ENCODE data around the gene B3GALT6.

The B3GALT6 gene

DNA sequence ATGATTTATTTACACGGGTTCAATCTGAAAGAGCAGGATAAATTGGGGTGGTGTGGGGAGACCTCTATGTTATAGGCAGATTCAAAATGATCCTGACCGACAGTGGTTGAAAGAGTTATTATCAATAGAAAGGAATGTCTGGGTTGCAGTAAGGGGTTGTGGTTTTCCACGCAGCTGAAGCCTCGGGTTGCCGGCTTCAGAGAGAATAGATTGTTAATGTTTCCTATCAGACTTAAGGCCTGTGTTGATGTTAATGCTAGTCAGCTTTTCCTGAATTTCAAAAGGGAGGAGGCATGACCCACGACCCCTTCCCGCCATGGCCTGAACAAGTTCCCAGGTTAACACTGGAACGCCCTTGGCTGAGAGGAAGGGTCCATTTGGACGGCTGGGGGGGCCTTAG, 43.8 kb downstream of the B3GALT6 start:
- DNase-seq (ENCODE audit: extremely low spot score): no peak
- POLR2A ChIA-PET: no interaction called here
- TF ChIP-seq HDGF (IDR thresholded peaks at IDR 0.05; ENCODE audit: borderline replicate concordance) (no peak), FOXA1 (IDR thresholded peaks at IDR 0.05) (no peak), L3MBTL2 (conservative IDR thresholded peaks at IDR 0.05) (no peak), TARDBP (IDR thresholded peaks at IDR 0.05) (no peak), ELF4 (IDR thresholded peaks at IDR 0.05) (no peak), ZNF384 (IDR thresholded peaks at IDR 0.05) (no peak), FOXM1 (IDR thresholded peaks at IDR 0.05; ENCODE audit: borderline replicate concordance) (no peak), SUZ12 (IDR thresholded peaks at IDR 0.05) (no peak), LEF1 (IDR thresholded peaks at IDR 0.05; ENCODE audit: borderline replicate concordance) (no peak), FOXK2 (IDR thresholded peaks at IDR 0.05) (no peak)
- CTCF ChIA-PET: no interaction called here

DNA sequence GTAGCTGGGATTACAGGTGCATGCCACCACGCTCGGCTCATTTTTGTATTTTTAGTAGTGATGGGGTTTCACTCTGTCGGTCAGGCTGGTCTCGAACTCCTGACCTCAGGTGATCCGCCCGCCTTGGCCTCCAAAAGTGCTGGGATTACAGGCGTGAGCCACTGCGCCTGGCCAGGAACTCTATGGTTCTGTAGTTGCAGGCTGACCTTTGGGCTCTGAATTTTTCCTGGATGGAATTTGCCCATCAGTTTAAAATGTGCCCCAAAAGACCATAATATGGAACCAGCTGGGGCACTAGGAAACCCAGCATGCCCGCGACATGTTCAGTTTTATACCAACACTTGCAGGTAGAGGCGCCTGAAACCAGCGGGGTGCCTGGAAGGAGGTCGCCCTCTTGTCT, 46.6 kb downstream of the B3GALT6 start:
- POLR2A ChIA-PET: no interaction called here
- no peak for DNase-seq (ENCODE audit: extremely low spot score)
- TF ChIP-seq HDGF (IDR thresholded peaks at IDR 0.05; ENCODE audit: borderline replicate concordance): no peak
- no peak for TF ChIP-seq SUZ12 (IDR thresholded peaks at IDR 0.05)
- TF ChIP-seq BHLHE40 (IDR thresholded peaks at IDR 0.05; ENCODE audit: borderline replicate concordance): no peak
- CTCF ChIA-PET: no interaction called here

- no peak for TF ChIP-seq FOXK2 (IDR thresholded peaks at IDR 0.05)
- TF ChIP-seq CTBP1 (IDR thresholded peaks at IDR 0.05; ENCODE audit: borderline replicate concordance): no peak
- no peak for TF ChIP-seq BHLHE40 (IDR thresholded peaks at IDR 0.05; ENCODE audit: borderline replicate concordance)
- TF ChIP-seq FOXM1 (IDR thresholded peaks at IDR 0.05; ENCODE audit: borderline replicate concordance): no peak
- TF ChIP-seq L3MBTL2 (conservative IDR thresholded peaks at IDR 0.05): no peak
- no peak for TF ChIP-seq NFRKB (IDR thresholded peaks at IDR 0.05)
- no peak for TF ChIP-seq SUZ12 (IDR thresholded peaks at IDR 0.05)
- TF ChIP-seq FOXA1 (IDR thresholded peaks at IDR 0.05): no peak
- no peak for DNase-seq (ENCODE audit: extremely low spot score)
- POLR2A ChIA-PET: no interaction called here
- CTCF ChIA-PET: no interaction called here
Measured at GRCh38 chr1:1279028-1279427, 47.0 kb downstream of the B3GALT6 start.

DNA sequence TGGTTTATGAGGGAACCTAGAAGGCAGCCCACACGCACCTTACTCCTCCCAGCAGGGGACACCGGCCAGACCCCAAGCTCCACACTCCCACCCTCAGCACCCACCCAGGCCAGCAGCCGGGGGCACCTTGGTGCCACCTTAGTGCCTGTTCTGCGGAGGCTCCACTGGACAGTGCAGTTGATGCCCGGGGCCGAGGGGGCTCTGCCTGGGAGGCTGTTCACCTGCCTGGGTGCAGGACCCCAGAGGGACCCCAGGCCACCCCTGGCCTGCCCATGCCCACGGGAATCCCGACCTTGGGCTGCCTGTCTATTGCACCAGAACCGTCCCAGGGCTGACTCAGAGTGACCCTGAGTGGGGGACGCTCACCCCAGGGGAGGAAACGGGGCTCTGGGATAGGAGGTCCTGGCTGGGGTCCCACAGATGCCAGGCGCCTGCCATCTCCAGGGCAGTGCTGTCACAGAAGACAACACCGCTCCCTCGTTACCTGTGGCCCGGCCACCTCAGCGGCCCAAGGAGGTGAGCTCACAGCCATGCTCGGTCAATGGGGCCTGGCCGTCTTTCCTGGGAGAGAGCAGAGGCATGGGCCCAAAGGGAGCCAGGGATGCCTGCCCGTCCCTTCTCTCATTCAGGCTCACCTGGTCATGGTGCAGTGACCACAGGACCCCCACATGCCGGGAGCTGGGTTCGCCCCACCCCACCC, 48.9 kb downstream of the B3GALT6 start:
- TF ChIP-seq FOXM1 (IDR thresholded peaks at IDR 0.05; ENCODE audit: borderline replicate concordance) (no peak), TARDBP (IDR thresholded peaks at IDR 0.05) (no peak), NFRKB (IDR thresholded peaks at IDR 0.05) (no peak), HDGF (IDR thresholded peaks at IDR 0.05; ENCODE audit: borderline replicate concordance) (no peak), ARNT (IDR thresholded peaks at IDR 0.05) (no peak), FOXK2 (IDR thresholded peaks at IDR 0.05) (no peak), SUZ12 (IDR thresholded peaks at IDR 0.05) (no peak), FOXA1 (IDR thresholded peaks at IDR 0.05) (no peak), ELF4 (IDR thresholded peaks at IDR 0.05) (no peak), SP1 (IDR thresholded peaks at IDR 0.05) (no peak), BHLHE40 (IDR thresholded peaks at IDR 0.05; ENCODE audit: borderline replicate concordance) (no peak), LEF1 (IDR thresholded peaks at IDR 0.05; ENCODE audit: borderline replicate concordance) (no peak), ZNF384 (IDR thresholded peaks at IDR 0.05) (no peak), CTBP1 (IDR thresholded peaks at IDR 0.05; ENCODE audit: borderline replicate concordance) (no peak)
- TF ChIP-seq, protein P1, sequence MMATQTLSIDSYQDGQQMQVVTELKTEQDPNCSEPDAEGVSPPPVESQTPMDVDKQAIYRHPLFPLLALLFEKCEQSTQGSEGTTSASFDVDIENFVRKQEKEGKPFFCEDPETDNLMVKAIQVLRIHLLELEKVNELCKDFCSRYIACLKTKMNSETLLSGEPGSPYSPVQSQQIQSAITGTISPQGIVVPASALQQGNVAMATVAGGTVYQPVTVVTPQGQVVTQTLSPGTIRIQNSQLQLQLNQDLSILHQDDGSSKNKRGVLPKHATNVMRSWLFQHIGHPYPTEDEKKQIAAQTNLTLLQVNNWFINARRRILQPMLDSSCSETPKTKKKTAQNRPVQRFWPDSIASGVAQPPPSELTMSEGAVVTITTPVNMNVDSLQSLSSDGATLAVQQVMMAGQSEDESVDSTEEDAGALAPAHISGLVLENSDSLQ (IDR thresholded peaks at IDR 0.05): no peak
- ChIA-PET CTCF (no interaction called here), POLR2A (no interaction called here)
- DNase-seq (ENCODE audit: extremely low spot score): no peak

- DNase-seq (ENCODE audit: extremely low spot score): no peak
- TF ChIP-seq ARNT (IDR thresholded peaks at IDR 0.05): no peak
- no peak for TF ChIP-seq ZNF384 (IDR thresholded peaks at IDR 0.05)
- TF ChIP-seq L3MBTL2 (conservative IDR thresholded peaks at IDR 0.05): no peak
- TF ChIP-seq, protein P1 (IDR thresholded peaks at IDR 0.05): no peak
- TF ChIP-seq NFRKB (IDR thresholded peaks at IDR 0.05): no peak
- no peak for TF ChIP-seq FOXM1 (IDR thresholded peaks at IDR 0.05; ENCODE audit: borderline replicate concordance)
- TF ChIP-seq HDGF (IDR thresholded peaks at IDR 0.05; ENCODE audit: borderline replicate concordance): no peak
- no peak for TF ChIP-seq FOXA1 (IDR thresholded peaks at IDR 0.05)
- TF ChIP-seq SP1 (IDR thresholded peaks at IDR 0.05): no peak
- TF ChIP-seq CTBP1 (IDR thresholded peaks at IDR 0.05; ENCODE audit: borderline replicate concordance): no peak
- TF ChIP-seq FOXK2 (IDR thresholded peaks at IDR 0.05): no peak
- TF ChIP-seq LEF1 (IDR thresholded peaks at IDR 0.05; ENCODE audit: borderline replicate concordance): no peak
- TF ChIP-seq BHLHE40 (IDR thresholded peaks at IDR 0.05; ENCODE audit: borderline replicate concordance): no peak
- no peak for TF ChIP-seq SUZ12 (IDR thresholded peaks at IDR 0.05)
- TF ChIP-seq TARDBP (IDR thresholded peaks at IDR 0.05): no peak
- TF ChIP-seq ELF4 (IDR thresholded peaks at IDR 0.05): no peak
- POLR2A ChIA-PET: no interaction called here
- CTCF ChIA-PET: interaction anchor here (1.4 kb wide), 1 partner anchor 10 kb away, joined by 3 read pairs; no protein-coding TSS in a partner anchor
Measured at GRCh38 chr1:1281533-1282321, 49.7 kb downstream of the B3GALT6 start.

- ChIA-PET POLR2A (no interaction called here), CTCF (interaction anchor here (1.4 kb wide), 1 partner anchor 9 kb away, joined by 3 read pairs; no protein-coding TSS in a partner anchor)
- TF ChIP-seq SUZ12 (IDR thresholded peaks at IDR 0.05): no peak
- no peak for TF ChIP-seq FOXM1 (IDR thresholded peaks at IDR 0.05; ENCODE audit: borderline replicate concordance)
- no peak for TF ChIP-seq ARNT (IDR thresholded peaks at IDR 0.05)
- TF ChIP-seq CTBP1 (IDR thresholded peaks at IDR 0.05; ENCODE audit: borderline replicate concordance): no peak
- no peak for DNase-seq (ENCODE audit: extremely low spot score)
Measured at GRCh38 chr1:1282998-1283397, 51.0 kb downstream of the B3GALT6 start.

Measured in HEK293T (cell line).